NCI-H524 (cell line): ENCODE data around the gene PDLIM7.
A peak's percentile ranks its signal among the peaks of the same experiment; 100 is the strongest.

ENCODE experiments used
- DNase-seq, 2 experiments: peaks; one replicate each; lab custom pipeline; 2025; lab: John Stamatoyannopoulos, UW

PDLIM7 gene

DNA sequence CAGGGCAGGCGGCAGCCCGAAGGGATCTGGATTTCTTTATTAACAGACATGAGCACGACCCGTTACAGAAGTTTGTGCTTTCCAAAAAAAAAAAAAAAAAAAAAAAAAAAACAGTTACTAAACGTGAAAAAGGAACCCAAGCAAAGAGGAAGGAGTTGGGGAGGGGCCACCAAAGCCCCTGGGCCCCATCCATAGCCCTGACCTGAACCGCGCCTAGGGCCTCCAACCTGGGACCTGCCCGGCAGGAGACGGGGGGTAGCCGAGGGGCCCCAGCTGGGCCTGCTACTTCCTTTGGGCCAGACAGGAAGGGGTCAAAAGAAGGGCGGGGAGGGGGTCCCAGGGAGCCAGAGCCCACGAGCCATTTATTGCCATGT, 40.8 kb downstream of the PDLIM7 start:
- no peak for DNase-seq

GRCh38 chr5:177455661-177456590, 41.5 kb downstream of the PDLIM7 start:
- DNase-seq = peak; percentile 81 to 89

- peak; percentile 75 to 84 for DNase-seq
Measured at GRCh38 chr5:177455036-177455660, 42.3 kb downstream of the PDLIM7 start.

GRCh38 chr5:177454397-177455035, 42.9 kb downstream of the PDLIM7 start:
- peak; percentile 77 to 84 for DNase-seq

DNA sequence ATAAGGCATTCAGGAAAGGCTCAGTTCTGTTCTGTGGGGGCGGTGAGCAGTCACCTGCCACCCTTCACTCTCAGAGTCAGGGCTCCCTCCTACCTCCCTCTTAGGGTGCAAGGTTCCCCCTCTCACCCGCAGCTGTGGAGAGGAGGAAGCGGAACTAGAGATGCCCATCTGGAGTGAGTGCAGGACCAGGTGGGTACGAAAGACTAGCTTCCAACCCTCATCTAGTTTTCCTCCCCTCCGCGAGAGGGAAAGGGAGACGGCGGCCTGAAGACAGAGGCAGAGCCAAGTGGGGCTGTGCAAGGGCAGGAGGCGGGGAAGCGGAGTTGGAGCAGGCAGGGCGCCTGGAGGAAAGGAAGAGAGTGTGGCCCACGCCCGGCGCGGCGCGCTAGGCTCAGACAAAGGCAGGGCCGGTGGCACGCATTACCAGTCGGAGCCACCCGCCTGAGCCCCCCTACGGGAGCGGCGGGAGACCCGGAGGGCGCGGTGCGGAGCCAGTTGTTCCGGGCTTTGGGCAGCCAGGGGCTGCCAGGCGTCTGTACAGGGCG, 43.5 kb downstream of the PDLIM7 start:
- DNase-seq = peak in 1 of 2 experiments; percentile 42

DNA sequence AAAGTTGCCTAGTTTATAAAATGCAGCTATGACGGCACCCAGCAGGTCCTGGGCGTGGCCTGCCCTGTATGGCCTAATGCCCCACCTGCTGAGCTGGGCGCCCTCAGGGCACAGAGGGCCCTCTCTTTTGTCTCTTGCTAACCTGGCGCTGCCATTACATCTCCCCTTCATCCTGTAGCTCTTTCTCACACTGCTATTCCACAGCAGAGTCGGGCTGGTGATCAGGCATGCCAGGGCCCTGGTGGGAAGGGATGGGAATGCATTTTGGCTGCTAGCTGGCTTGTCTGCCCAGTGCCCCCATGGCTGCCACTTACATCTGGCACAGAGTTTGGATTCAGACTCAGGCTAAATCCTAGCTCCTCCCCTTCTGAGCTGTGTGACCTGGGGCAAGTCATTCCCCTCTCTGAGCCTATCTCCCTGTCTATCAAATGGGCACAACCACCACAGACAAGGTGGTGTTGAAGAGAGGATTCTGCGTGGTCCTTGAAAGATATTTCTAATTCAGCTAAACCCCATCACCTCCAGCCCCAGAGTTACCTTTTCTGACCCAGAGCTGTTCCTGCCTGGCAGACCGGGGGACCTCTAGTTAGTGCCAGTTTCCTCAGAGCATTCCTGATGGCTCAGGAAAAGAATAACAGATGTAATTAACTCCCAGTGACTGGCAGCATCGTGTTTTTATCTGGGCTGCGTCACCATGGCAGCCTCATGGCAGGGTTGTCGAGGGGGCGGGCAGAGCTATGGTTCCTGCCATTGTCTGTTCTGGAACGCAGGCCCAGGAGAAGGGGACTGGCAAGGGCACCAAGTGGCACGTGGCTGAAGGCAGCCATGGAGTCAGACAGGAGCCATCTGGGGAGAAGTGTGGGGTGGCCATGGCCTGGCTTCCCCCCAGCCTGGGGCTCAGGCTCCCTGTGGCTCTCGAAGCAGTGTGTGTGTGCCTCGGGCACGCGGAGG, 44.4 kb downstream of the PDLIM7 start:
- peak in 1 of 2 experiments; percentile 20 for DNase-seq

DNA sequence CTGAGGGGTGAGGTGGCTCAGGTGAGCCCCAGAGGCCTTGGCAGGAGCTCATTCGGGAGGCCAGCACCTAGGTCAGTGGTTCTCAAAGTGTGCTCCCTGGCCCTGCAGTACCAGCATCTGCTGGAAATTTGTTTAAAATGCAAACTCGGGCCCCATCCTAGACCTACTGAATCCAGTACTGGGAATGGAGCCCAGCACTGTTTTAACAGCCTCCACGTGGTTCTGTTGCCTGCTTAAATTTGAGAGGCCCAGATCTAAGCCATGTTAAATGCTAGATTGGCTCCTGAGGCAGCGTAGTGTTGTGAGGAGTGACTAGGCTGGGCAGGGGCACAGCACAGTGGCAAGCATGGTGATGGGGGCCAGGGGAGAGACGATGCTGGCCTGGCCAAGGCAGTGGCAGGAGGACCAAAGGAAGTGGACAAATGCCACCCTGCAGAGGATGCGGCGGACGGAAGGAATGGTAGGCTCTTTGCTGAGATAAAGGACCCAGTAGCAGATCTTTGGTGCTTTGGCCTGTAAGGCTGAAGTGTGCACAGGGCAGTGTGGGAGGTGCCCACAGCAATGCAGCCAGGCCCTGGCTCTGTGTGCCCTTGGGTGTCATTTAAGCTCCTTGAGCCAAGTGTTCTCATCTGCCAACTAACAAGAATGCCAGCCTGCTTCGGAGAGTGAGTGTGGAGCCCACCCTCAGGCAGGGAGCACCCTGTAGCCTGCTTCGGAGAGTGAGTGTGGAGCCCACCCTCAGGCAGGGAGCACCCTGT, 46.6 kb downstream of the PDLIM7 start:
- no peak for DNase-seq

- peak in 1 of 2 experiments; percentile 12 for DNase-seq
Measured at GRCh38 chr5:177449140-177450061, 48.0 kb downstream of the PDLIM7 start.

GRCh38 chr5:177448244-177448950, 49.0 kb downstream of the PDLIM7 start:
- peak in 1 of 2 experiments; percentile 21 for DNase-seq

GRCh38 chr5:177447611-177448243, 49.7 kb downstream of the PDLIM7 start:
- peak in 1 of 2 experiments; percentile 38 for DNase-seq

DNA sequence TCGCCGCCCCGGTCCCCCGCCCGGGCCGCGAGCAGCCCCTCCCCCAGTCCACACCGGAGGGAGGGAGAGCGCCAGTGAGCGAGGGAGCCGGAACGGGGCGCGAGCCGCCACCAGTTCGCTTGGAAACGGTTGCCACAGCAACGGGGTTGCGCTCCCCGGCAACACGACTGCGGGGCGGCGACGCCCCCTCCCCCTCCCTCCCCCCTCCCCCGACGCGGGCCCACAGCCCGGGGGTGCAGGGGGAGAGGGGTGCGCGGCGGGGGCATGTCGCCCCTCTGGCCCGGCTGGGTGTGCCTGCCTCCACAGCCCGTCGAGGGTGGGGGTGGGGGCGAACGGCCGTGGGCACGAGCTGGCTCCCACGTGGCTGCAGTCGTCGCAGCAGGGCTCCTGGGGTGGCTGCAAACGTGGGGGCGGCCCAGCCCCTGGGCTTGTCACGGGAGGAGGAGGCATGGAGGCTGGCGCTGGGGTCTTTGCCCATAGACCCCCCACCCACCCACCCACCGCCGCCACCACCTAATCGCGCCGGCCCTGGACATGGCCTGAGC, 50.3 kb downstream of the PDLIM7 start:
- DNase-seq = peak in 1 of 2 experiments; percentile 75

- DNase-seq = peak; percentile 38 to 72
Measured at GRCh38 chr5:177446200-177447065, 51.0 kb downstream of the PDLIM7 start, which contains the start of gene PRR7. PRR7 (plus strand) TSS chr5:177446814; CDS start chr5:177455068, 8,254 bp downstream.

DNA sequence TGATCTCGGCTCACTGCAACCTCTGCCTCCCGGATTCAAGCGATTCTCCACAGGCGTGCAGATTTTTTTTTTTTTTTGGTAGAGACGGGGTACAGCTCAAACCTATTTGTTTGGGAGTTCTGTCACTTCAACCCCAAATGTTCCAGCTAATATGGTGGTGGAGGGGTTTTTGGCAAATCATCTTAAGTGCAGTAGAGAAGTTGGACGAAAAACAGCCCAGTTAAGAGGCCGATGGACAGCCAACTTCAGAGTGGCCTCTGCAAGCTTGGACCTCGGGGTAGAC, 51.5 kb downstream of the PDLIM7 start:
- no peak for DNase-seq

GRCh38 chr5:177445052-177445916, 52.1 kb downstream of the PDLIM7 start:
- DNase-seq = no peak

GRCh38 chr5:177444106-177445051, 53.0 kb downstream of the PDLIM7 start:
- DNase-seq = peak in 1 of 2 experiments; percentile 34
